ENCODE data around the gene NTRK3. TPM values are rescaled to one million over a fixed set of nuclear protein-coding genes. Genes with fewer than 3 reads are reported as not detected.
"Not testable (repeated sequence)": the region's sequence is repeated elsewhere in the genome, so short reads cannot be mapped to it uniquely, and the experiment has no call there.

The NTRK3 gene
- total and polyA plus RNA-seq, 8 donors: 0.13 to 1.1 (median 0.60) TPM

- DNase-seq: no peak
- Histone ChIP-seq H3K4me1 (no peaks in the 10 kb centered on the region), H3K9me3 (no peaks in the 10 kb centered on the region), H3K27ac (no peak overlapping the region), H3K4me3 (no peak overlapping the region), H3K27me3 (no peaks in the 10 kb centered on the region), H3K36me3 (no peaks in the 10 kb centered on the region)
- WGBS, 2 donors: 23% methylated on average over 9 of the region's 9 CpGs
- intact Hi-C loops (cut with DNase I): no loop called here
- no peak for ATAC-seq
- no peak for TF ChIP-seq CTCF (IDR thresholded peaks at IDR 0.05)
- FAIRE-seq: no peak
These were observed 220.2 kb downstream of the NTRK3 start for GRCh38 chr15:88036154-88036839.

- Histone ChIP-seq H3K27me3 (no peaks in the 10 kb centered on the region), H3K36me3 (no peaks in the 10 kb centered on the region), H3K4me1 (no peaks in the 10 kb centered on the region), H3K27ac (no peak overlapping the region), H3K9me3 (no peaks in the 10 kb centered on the region), H3K4me3 (no peak overlapping the region)
- FAIRE-seq (no peak), ATAC-seq (no peak), DNase-seq (no peak)
- no peak for TF ChIP-seq CTCF (IDR thresholded peaks at IDR 0.05)
- intact Hi-C loops (cut with DNase I): no loop called here
- WGBS, 2 donors: 54 to 62% methylated on average over 5 of the region's 5 CpGs
These were observed 221.2 kb downstream of the NTRK3 start for GRCh38 chr15:88035381-88035780.

- DNase-seq; intact Hi-C loops (cut with DNase I); H3K9me3 ChIP-seq; ATAC-seq; H3K4me3 ChIP-seq; FAIRE-seq; H3K27ac ChIP-seq; H3K4me1 ChIP-seq; H3K27me3 ChIP-seq; H3K36me3 ChIP-seq: not testable (repeated sequence)
- WGBS, 2 donors: 67 to 76% methylated on average over 5 of the region's 5 CpGs
These were observed 223.1 kb downstream of the NTRK3 start for GRCh38 chr15:88033421-88033820.

GRCh38 chr15:88032787-88033186, 223.8 kb downstream of the NTRK3 start:
- no peaks in the 10 kb centered on the region for H3K27me3 ChIP-seq
- no peak for ATAC-seq
- no peak for TF ChIP-seq CTCF (IDR thresholded peaks at IDR 0.05)
- H3K4me1 ChIP-seq: no peaks in the 10 kb centered on the region
- H3K9me3 ChIP-seq: no peaks in the 10 kb centered on the region
- intact Hi-C loops (cut with DNase I): no loop called here
- H3K36me3 ChIP-seq: no peaks in the 10 kb centered on the region
- FAIRE-seq: no peak
- no peak overlapping the region for H3K4me3 ChIP-seq
- DNase-seq: no peak
- no peak overlapping the region for H3K27ac ChIP-seq
- WGBS, 2 donors: 79 to 87% methylated on average over 10 to 13 of the region's 13 CpGs

- Histone ChIP-seq H3K4me3 (no peak overlapping the region), H3K36me3 (no peaks in the 10 kb centered on the region), H3K4me1 (no peaks in the 10 kb centered on the region), H3K27ac (no peak overlapping the region), H3K9me3 (no peaks in the 10 kb centered on the region), H3K27me3 (no peaks in the 10 kb centered on the region)
- FAIRE-seq (no peak), ATAC-seq (no peak), DNase-seq (no peak)
- WGBS, 2 donors: 31 to 54% methylated on average over 2 of the region's 2 CpGs
- intact Hi-C loops (cut with DNase I): no loop called here
- no peak for TF ChIP-seq CTCF (IDR thresholded peaks at IDR 0.05)
These were observed 225.1 kb downstream of the NTRK3 start for GRCh38 chr15:88031461-88031860.
